Panc1 (cell line): ENCODE results near the gene FTCDNL1. TPM values are rescaled to one million over a fixed set of nuclear protein-coding genes. Genes with fewer than 3 reads are reported as not detected.

ENCODE experiments used
- ATAC-seq: fragments of 200-7000 bp; cut with Tn5 transposase; 2 replicates; pipeline ENCODE4 v1.9.1; 2020; ENCODE audit warnings: mild to moderate bottlenecking, moderate library complexity
- BruUV-seq: library from RNA; stranded (reverse); fragments of 400-500 nt; replicated peaks from 2 replicates; lab custom pipeline; 2021; lab: Mats Ljungman, UMichigan
- CTCF ChIA-PET: fragments of 300-600 bp; sonication (Branson Sonifier 250); formaldehyde crosslinking; loops from one replicate; lab custom pipeline; 2022; ENCODE audit warnings: antibody characterized with exemption; lab: Charles Lee
- POLR2A ChIA-PET: fragments of 300-600 bp; sonication (Branson Sonifier 250); formaldehyde crosslinking; loops from one replicate; lab custom pipeline; 2022; ENCODE audit warnings: antibody characterized with exemption; lab: Charles Lee
- DNase-seq: peaks from one replicate; pipeline ENCODE4 v3.0.0-alpha.2; 2010; ENCODE audit warnings: low read depth, low spot score
- H3K27ac ChIP-seq: 2 replicates; pipeline ENCODE4 v1.5.1; 2011; ENCODE audit warnings: mild to moderate bottlenecking, low read length, inconsistent platforms
- H3K27me3 ChIP-seq: fragments of 200-500 bp; sonication (Bioruptor generic); 2 replicates; pipeline ENCODE4 v1.6.0; 2014; ENCODE audit warnings: low read length, inconsistent platforms; ENCODE audit not compliant: control insufficient read depth, insufficient read depth
- H3K36me3 ChIP-seq: fragments of 200-500 bp; sonication (Bioruptor generic); 2 replicates; pipeline ENCODE4 v1.5.1; 2014; ENCODE audit warnings: inconsistent platforms, mild to moderate bottlenecking, low read length, moderate library complexity; ENCODE audit not compliant: control insufficient read depth, insufficient read depth
- H3K4me1 ChIP-seq: 2 replicates; pipeline ENCODE4 v1.5.1; 2011; ENCODE audit warnings: inconsistent platforms, mild to moderate bottlenecking, low read length, moderate library complexity; ENCODE audit not compliant: control insufficient read depth, insufficient read depth
- H3K4me3 ChIP-seq, 2 experiments: 2 replicates each; pipeline ENCODE4 v1.5.1; 2011 to 2012; ENCODE audit warnings: low read depth in 2 of 2, low read length in 2 of 2, mild to moderate bottlenecking in 2 of 2, inconsistent platforms in 1 of 2, moderate library complexity in 1 of 2
- H3K9me3 ChIP-seq: fragments of 200-500 bp; sonication (Bioruptor generic); 2 replicates; pipeline ENCODE4 v1.5.1; 2014; ENCODE audit warnings: low read depth, mild to moderate bottlenecking, inconsistent platforms, low read length, moderate library complexity; ENCODE audit not compliant: control insufficient read depth, insufficient read depth
- CTCF ChIP-seq: fragments of 450-650 bp; IDR thresholded peaks from 2 replicates; pipeline ENCODE4 v1.5.1; 2017; ENCODE audit warnings: mild to moderate bottlenecking
- POLR2AphosphoS5 ChIP-seq: IDR thresholded peaks from 2 replicates; pipeline ENCODE4 v1.6.1; 2012; ENCODE audit warnings: mild to moderate bottlenecking, low read depth, low read length, moderate library complexity
- REST ChIP-seq, 2 experiments: IDR thresholded peaks; 2 replicates each; pipeline ENCODE4 v1.6.1; 2011 to 2012; ENCODE audit warnings: low read depth in 2 of 2, control low read depth in 1 of 2, low read length in 1 of 2, mild to moderate bottlenecking in 1 of 2, moderate library complexity in 1 of 2; ENCODE audit not compliant: insufficient read depth in 1 of 2
- SIN3A ChIP-seq: IDR thresholded peaks from 2 replicates; pipeline ENCODE4 v1.6.1; 2012; ENCODE audit warnings: low read depth, mild to moderate bottlenecking, low read length, moderate library complexity, borderline replicate concordance; ENCODE audit not compliant: insufficient read depth
- TCF7L2 ChIP-seq: IDR thresholded peaks from 2 replicates; pipeline ENCODE4 v1.6.1; 2011; ENCODE audit warnings: mild to moderate bottlenecking, low read depth, low read length, inconsistent platforms
- in situ Hi-C: cut with HindIII; loops from 2 replicates; pipeline ENCODE4 v1.10.0; 2016; ENCODE audit warnings: low sequenced_read_pairs, low pct_unique_long_range_greater_than_20kb
- intact Hi-C: fragments of 100-400 bp; cut with micrococcal nuclease; formaldehyde crosslinking; loops from one replicate; pipeline ENCODE4 v1.10.0; 2022; ENCODE audit not compliant: unreplicated experiment
- total RNA-seq: library from RNA; stranded (reverse); gene quantifications from one replicate; pipeline ENCODE4 v1.2.1, GENCODE V29; 2021; ENCODE audit not compliant: unreplicated experiment

The FTCDNL1 gene
- total RNA-seq, 1 experiment from 2014 or later: 2.8 TPM

GRCh38 chr2:199868431-199869226 is 17.6 kb upstream of the FTCDNL1 start:
- intact Hi-C loops: no loop called here
- DNase-seq (no peak), ATAC-seq (no peak)
- Histone ChIP-seq H3K27ac (no peak overlapping the region), H3K9me3 (no peaks in the 10 kb centered on the region), H3K36me3 (no peaks in the 10 kb centered on the region), H3K27me3 (no peaks in the 10 kb centered on the region; the same call in 1 of the 2 replicates), H3K4me3 (no peak overlapping the region), H3K4me1 (no peaks in the 10 kb centered on the region)
- BruUV-seq: no TSS peak
- in situ Hi-C loops: no loop called here
- CTCF ChIA-PET: no interaction called here
- POLR2A ChIA-PET: interaction anchor here (0.6 kb wide), 1 partner anchor 42 kb away, joined by 3 read pairs; no protein-coding TSS in a partner anchor
- TF ChIP-seq CTCF: no peak
- no peak for TF ChIP-seq SIN3A

- Histone ChIP-seq H3K4me3 (no peak overlapping the region), H3K27ac (no peak overlapping the region), H3K9me3 (no peaks in the 10 kb centered on the region), H3K27me3 (peaks cover 6% of the 10 kb centered on the region; the same call in 1 of the 2 replicates), H3K4me1 (no peaks in the 10 kb centered on the region), H3K36me3 (no peaks in the 10 kb centered on the region)
- intact Hi-C loops: no loop called here
- DNase-seq: no peak
- ChIA-PET CTCF (no interaction called here), POLR2A (no interaction called here)
- no peak for ATAC-seq
- in situ Hi-C loops: no loop called here
- no TSS peak for BruUV-seq
- TF ChIP-seq SIN3A (no peak), POLR2AphosphoS5 (no peak), TCF7L2 (no peak), REST (IDR thresholded peaks at IDR 0.05; ENCODE audit: insufficient read depth in 1 of 2, low read depth in 2 of 2, low read length in 1 of 2) (no peak), CTCF (no peak)
Measured at GRCh38 chr2:199865905-199866304, 14.9 kb upstream of the FTCDNL1 start.
